GM21526 (cell line): ENCODE data around the gene TNFSF4.
A peak's percentile ranks its signal among the peaks of the same experiment; 100 is the strongest.

ENCODE experiments used
- ATAC-seq: cut with Tn5 transposase; IDR thresholded peaks from one replicate; pipeline ENCODE4 v1.9.1; 2021; ENCODE audit warnings: moderate library complexity; ENCODE audit not compliant: unreplicated experiment, low FRiP score

Gene TNFSF4

GRCh38 chr1:173212952-173213491 lies 5.9 kb upstream of the TNFSF4 start:
- ATAC-seq, result peak; percentile 71

GRCh38 chr1:173210716-173211231 lies 3.6 kb upstream of the TNFSF4 start:
- ATAC-seq, result no peak

GRCh38 chr1:173210283-173210682 lies 3.2 kb upstream of the TNFSF4 start:
- no peak for ATAC-seq

GRCh38 chr1:173208868-173209267 lies 1.7 kb upstream of the TNFSF4 start:
- no peak for ATAC-seq

GRCh38 chr1:173208146-173208545 lies 1.0 kb upstream of the TNFSF4 start:
- ATAC-seq, result no peak

- no peak for ATAC-seq
Measured at GRCh38 chr1:173205146-173206051, 1.7 kb downstream of the TNFSF4 start.

GRCh38 chr1:173204693-173205092 lies 2.4 kb downstream of the TNFSF4 start:
- no peak for ATAC-seq

- no peak for ATAC-seq
Measured at GRCh38 chr1:173202424-173203145, 4.5 kb downstream of the TNFSF4 start.

- no peak for ATAC-seq
Measured at GRCh38 chr1:173201969-173202368, 5.2 kb downstream of the TNFSF4 start.

- ATAC-seq, result no peak
Measured at GRCh38 chr1:173195596-173196088, 11.5 kb downstream of the TNFSF4 start.

- no peak for ATAC-seq
Measured at GRCh38 chr1:173193639-173194038, 13.5 kb downstream of the TNFSF4 start.

- no peak for ATAC-seq
Measured at GRCh38 chr1:173191011-173191705, 16.0 kb downstream of the TNFSF4 start.

GRCh38 chr1:173190101-173190936 lies 16.8 kb downstream of the TNFSF4 start:
- no peak for ATAC-seq

GRCh38 chr1:173187671-173188237 lies 19.4 kb downstream of the TNFSF4 start:
- ATAC-seq, result no peak

- ATAC-seq, result no peak
Measured at GRCh38 chr1:173181791-173182190, 25.3 kb downstream of the TNFSF4 start.

GRCh38 chr1:173176246-173176645 lies 30.9 kb downstream of the TNFSF4 start:
- no peak for ATAC-seq

GRCh38 chr1:173175514-173176145 lies 31.5 kb downstream of the TNFSF4 start:
- ATAC-seq, result no peak

GRCh38 chr1:173173388-173173787 lies 33.7 kb downstream of the TNFSF4 start:
- ATAC-seq, result no peak

- ATAC-seq, result no peak
Measured at GRCh38 chr1:173171152-173171551, 36.0 kb downstream of the TNFSF4 start.
